GM23338 (cell line): ENCODE data around the gene PRR36.
A peak's percentile ranks its signal among the peaks of the same experiment; 100 is the strongest.

ENCODE experiments used
- CREB1 ChIP-seq: fragments of 250-450 bp; sonication (Bioruptor Pico); IDR thresholded peaks from 2 replicates; pipeline ENCODE4 v1.5.0; 2020; ENCODE audit warnings: low read depth, mild to moderate bottlenecking, moderate library complexity
- CTCF ChIP-seq, 2 experiments: fragments of 200-600 bp in 1 of 2; sonication (generic) in 1 of 2; conservative IDR thresholded peaks; 2 replicates each; pipeline versions ENCODE4 v1.5.1 to v1.6.1; 2016 to 2017; ENCODE audit warnings: antibody characterized with exemption in 2 of 2, low read depth in 2 of 2, mild to moderate bottlenecking in 2 of 2, moderate library complexity in 1 of 2
- ETS1 ChIP-seq: IDR thresholded peaks from 2 replicates; pipeline ENCODE4 v1.6.1; 2016; ENCODE audit warnings: antibody characterized with exemption
- EZH2 ChIP-seq: fragments of 200-600 bp; sonication (generic); IDR thresholded peaks from one replicate; pipeline ENCODE4 v1.8.0; 2017; ENCODE audit warnings: antibody characterized with exemption, mild to moderate bottlenecking, low read depth; ENCODE audit not compliant: unreplicated experiment
- EZH2phosphoT487 ChIP-seq: fragments of 200-600 bp; sonication (generic); IDR thresholded peaks from one replicate; pipeline ENCODE4 v1.8.1; 2018; ENCODE audit warnings: antibody characterized with exemption; ENCODE audit not compliant: unreplicated experiment
- JUNB ChIP-seq: IDR thresholded peaks from one replicate; pipeline ENCODE4 v1.6.1; 2016; ENCODE audit warnings: antibody characterized with exemption; ENCODE audit not compliant: unreplicated experiment
- POLR2AphosphoS5 ChIP-seq: IDR thresholded peaks from 2 replicates; pipeline ENCODE4 v1.6.1; 2016; ENCODE audit warnings: antibody characterized with exemption, low read depth
- REST ChIP-seq: IDR thresholded peaks from one replicate; pipeline ENCODE4 v1.6.1; 2018; ENCODE audit warnings: antibody characterized with exemption; ENCODE audit not compliant: unreplicated experiment
- STAT1 ChIP-seq: IDR thresholded peaks from one replicate; pipeline ENCODE4 v1.6.1; 2016; ENCODE audit warnings: antibody characterized with exemption; ENCODE audit not compliant: unreplicated experiment
- ZNF114 ChIP-seq: fragments of 250-450 bp; sonication (Bioruptor Pico); IDR thresholded peaks from 2 replicates; pipeline ENCODE4 v1.5.0; 2020; ENCODE audit warnings: mild to moderate bottlenecking, moderate library complexity
- ZNF331 ChIP-seq: fragments of 250-450 bp; sonication (Bioruptor Pico); IDR thresholded peaks from 2 replicates; pipeline ENCODE4 v1.5.0; 2020; ENCODE audit warnings: low read depth, mild to moderate bottlenecking, moderate library complexity
- ZNF462 ChIP-seq: fragments of 250-450 bp; sonication (Bioruptor Pico); IDR thresholded peaks from 2 replicates; pipeline ENCODE4 v1.5.0; 2020; ENCODE audit warnings: mild to moderate bottlenecking, moderate library complexity

- TF ChIP-seq CTCF (conservative IDR thresholded peaks at IDR 0.05; ENCODE audit: low read depth in 2 of 2) (no peak), REST (no peak), EZH2phosphoT487 (no peak), POLR2AphosphoS5 (peak; percentile 47), CREB1 (CRISPR knock-in tag) (no peak), EZH2 (no peak), ETS1 (no peak), JUNB (no peak), ZNF114 (no peak), ZNF331 (no peak), STAT1 (no peak), ZNF462 (CRISPR knock-in tag) (no peak)
Observed at GRCh38 chr19:7863157-7863970, 10.8 kb downstream of the PRR36 start.
